SK-MEL-5 (cell line): ENCODE measurements around the gene CC2D1B. TPM values are rescaled to one million over a fixed set of nuclear protein-coding genes. Genes with fewer than 3 reads are reported as not detected.

Experiments
- DNase-seq: peaks from one replicate; pipeline ENCODE4 v3.0.0-alpha.2; 2016; ENCODE audit warnings: low read depth, low spot score
- in situ Hi-C: cut with HindIII; loops from 2 replicates; pipeline ENCODE4 v1.10.0; 2016; ENCODE audit warnings: low sequenced_read_pairs, high pct_unique_total_duplicates, low pct_unique_long_range_greater_than_20kb
- total RNA-seq: library from RNA; depleted of rRNA; stranded (reverse); fragments of >200 nt; shearing (Covaris generic); gene quantifications from 2 replicates; pipeline ENCODE4 v1.2.3, GENCODE V29; 2014

Gene CC2D1B
- total RNA-seq, 1 experiment from 2014 or later = 41.9 TPM

- peak; percentile 38 for DNase-seq
- in situ Hi-C loops = no loop called here
Measured at GRCh38 chr1:52364235-52364839, 1.7 kb downstream of the CC2D1B start.

- in situ Hi-C loops = no loop called here
- DNase-seq = peak; percentile 68
Measured at GRCh38 chr1:52360595-52360968, 5.4 kb downstream of the CC2D1B start.

DNA sequence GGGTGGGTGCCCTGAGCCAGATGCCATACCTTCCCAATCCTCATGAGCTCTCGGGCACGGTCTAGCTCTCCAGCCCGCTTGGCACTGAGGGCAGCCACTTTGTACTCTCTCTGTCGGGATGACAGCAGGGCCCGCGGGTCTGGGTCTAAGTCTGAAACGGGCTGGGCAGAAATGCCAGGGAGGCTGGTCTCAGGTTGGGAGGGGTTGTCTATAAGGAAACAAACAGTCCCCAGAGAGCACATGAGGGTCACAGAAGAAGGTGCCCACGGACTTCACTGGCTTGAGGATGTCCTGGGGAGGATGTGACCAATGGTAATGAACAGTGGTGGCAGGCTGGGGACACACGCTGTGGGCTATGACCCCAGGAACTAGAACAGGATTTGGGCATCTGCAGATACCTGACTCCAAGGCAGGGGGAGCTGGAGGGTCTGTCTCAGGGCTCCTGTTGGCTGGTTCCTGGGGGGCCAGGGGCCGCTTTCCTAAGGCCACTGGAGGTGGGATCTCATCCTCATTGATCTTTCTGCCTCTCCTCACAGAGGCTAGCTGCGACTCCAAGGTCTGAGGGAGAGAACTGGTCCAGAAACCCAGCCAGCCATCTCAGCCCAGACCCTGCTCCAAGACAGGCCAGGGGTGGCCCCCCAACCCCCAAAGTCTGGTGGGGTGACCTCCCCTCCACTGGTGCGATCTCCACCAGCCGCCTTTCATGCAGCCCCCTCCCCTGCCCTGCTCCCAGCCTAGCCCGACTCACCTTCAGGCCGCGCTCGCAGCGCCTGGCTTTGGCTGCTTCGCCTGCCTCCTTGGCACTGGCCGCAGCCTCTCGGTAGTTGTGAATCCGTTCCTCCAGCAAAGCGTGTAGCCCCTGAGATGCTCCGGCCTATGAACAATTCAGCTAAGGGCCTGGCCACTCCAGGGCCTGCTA lies 6.1 kb downstream of the CC2D1B start:
- in situ Hi-C loops = no loop called here
- no peak for DNase-seq

- in situ Hi-C loops = no loop called here
- no peak for DNase-seq
Measured at GRCh38 chr1:52358851-52359497, 7.0 kb downstream of the CC2D1B start.

DNA sequence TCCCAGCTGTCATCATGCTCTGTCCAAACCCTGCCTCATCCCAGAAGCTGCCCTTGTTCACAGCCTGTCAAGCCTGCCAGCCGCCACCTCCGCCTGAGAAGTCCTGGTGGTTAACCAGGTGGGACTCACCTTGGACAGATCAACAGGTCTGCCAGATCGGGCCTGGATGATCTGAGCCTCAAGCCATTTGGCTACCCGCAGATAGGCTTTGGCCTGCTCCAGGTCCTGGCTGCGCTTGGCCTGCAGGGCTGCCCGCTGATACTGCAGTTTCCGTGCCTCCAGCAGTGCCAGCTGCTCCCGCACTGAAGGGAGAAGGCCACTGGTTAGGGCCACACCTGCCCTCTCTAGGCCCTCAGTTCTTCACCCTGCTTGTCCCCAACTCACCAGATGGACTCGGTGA lies 8.6 kb downstream of the CC2D1B start:
- no peak for DNase-seq
- in situ Hi-C loops = no loop called here

DNA sequence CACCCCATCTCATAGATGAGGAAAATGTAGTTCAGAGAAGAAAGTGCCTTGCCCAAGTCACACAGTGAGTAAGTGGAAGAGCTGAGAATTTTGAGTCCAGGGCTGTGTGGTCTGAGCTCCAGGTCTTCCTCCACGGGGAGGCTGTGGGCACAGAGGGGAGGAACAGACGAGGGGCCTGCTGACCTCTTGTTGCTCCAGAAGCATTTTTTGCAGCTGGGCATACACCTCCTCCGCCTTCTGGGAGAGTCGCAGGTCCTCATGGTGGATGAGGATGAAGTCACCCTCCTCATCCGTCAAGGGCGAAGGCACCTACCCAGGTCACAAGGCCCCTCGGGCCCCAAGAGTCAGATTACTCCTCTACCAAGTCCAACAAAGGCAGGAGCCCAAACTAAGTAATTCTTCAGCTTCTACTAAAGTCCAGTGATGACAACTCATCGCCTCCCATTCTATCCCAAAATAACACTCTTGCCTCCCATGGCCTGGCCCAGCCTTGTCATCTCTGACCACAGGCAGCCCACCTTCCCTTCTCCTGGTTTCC lies 9.1 kb downstream of the CC2D1B start:
- DNase-seq = no peak
- in situ Hi-C loops = no loop called here

DNA sequence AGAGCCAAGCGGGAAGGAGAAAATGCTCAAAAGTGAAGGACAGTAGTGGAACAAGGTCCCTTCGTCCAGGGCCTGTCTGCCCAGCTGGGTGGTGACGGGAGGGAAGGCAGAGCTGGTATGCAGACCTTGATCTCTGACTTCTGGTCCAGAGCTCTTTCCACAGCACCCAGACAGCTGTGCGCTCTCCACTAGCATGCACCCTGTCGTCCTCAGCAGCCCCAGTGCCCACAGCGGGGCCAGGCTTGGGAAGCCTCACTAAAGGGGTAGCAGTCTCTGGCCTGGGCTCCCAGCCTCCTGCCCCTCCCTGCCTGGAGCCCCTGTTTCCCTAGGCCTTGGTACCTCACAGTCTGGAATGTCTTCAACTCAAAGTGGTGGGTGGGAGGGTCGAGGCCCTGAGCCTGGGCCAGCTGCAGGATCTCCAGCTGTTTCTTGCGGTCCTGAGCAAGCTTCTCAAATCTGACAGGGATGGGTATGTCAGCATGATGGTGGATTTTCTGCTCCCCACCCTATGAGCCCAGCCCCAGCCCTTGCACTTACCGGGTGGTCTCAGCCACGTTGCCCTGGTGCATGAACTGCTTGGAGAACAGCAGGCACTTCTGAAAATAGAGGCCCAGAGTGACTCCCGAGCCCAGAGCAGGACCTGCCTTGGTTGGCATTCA lies 10.0 kb downstream of the CC2D1B start:
- DNase-seq = no peak
- in situ Hi-C loops = no loop called here

GRCh38 chr1:52355436-52355835 lies 10.6 kb downstream of the CC2D1B start:
- DNase-seq = no peak
- in situ Hi-C loops = no loop called here

DNA sequence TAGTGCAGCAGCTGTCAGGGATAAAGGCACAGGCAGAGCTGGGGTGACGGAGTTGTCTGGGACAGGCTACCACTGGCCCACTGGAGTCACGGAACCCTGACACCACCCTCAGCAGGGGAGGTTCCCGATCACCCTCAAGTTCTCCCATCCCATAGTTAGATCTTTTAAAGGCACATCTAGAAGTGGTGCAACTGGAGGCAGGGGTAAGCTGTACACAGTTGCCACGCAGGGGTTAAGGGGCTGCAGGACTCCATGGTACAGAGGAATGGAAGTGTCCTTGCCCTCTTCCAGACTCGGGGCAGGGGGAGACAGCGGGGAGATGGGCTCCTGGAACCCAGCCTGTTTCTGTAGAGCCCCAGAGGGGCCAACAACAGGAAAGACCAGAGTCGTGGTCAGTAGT lies 13.3 kb downstream of the CC2D1B start:
- in situ Hi-C loops = no loop called here
- no peak for DNase-seq

DNA sequence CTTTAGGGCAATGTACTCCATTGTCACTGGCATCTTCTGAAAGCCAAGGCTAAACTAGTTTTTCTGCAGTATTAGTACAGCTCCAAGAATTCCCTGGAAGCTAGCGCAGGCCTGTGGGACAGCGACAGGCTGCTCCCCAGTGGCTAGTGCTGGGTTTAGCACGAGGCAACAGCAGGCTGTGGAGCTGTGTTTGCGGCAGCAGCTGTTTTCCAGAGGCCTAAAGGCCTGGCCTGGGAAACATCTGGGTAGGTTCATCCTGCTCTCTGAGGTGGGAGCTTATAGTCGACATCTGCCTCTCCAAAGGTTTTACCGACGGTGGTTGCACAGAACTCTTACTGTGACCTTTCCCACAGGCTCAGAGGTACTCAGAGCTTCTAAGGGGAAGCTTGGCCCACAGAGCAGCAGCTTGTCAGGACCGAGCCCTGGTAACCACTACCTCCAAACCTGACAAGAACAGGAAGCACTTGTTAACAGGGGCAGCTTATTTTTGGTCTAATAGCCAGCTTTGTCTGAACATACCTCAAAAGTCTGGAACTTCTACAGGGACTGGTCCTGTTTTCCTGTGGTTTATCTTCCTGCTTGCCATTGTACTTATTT lies 17.2 kb downstream of the CC2D1B start:
- in situ Hi-C loops = no loop called here
- DNase-seq = peak; percentile 55

GRCh38 chr1:52346653-52347052 lies 19.4 kb downstream of the CC2D1B start:
- in situ Hi-C loops = no loop called here
- no peak for DNase-seq

- in situ Hi-C loops = no loop called here
- no peak for DNase-seq
Measured at GRCh38 chr1:52345252-52345651, 20.8 kb downstream of the CC2D1B start.

DNA sequence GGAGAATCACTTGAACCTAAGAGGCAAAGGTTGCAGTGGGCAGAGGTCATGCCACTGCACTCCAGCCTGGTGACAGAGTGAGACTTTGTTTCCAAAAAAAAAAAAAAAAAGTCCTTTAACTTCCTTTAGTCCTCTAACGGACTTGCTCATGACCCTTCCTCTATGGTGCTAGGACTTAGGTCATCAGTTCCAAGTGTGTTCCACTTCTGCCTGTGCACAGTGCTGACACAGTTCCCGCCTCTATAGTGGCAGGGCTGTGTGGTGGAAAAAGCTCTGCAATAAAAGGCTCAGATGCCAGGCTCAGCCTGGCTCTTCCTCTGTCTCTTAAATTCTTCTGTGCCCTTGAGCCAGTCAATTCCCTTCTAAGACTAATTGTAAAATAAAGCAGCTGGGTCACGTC lies 22.0 kb downstream of the CC2D1B start:
- DNase-seq = no peak
- in situ Hi-C loops = no loop called here

DNA sequence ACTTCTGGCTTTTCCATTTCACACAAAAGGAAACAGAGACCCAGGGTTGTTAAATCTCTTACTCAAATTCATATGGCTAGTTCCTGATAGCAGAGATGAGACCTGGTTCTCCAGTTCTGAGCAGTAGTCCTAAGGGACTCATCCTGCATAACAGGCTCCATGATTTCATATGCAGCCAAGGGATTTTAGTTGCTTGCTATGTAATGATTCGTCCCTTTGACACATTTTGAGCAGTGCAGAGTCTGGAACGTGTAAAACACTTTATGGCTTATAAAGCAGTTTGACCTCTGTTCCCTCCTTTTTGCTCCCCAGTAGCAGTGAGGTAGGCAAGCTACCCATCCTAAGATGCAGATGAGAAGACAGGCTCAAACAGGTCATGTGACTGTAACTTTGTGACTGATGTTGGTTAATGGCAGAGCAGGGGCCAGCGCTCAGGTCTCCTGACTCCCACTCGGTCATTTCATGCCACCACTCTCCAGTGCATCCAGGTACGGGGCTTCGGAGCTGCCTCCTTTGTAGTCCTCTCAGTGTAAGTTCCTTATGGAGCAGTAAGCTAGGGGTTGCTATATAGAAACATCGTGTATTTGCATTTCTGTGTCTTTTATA lies 24.2 kb downstream of the CC2D1B start:
- no peak for DNase-seq
- in situ Hi-C loops = no loop called here

DNA sequence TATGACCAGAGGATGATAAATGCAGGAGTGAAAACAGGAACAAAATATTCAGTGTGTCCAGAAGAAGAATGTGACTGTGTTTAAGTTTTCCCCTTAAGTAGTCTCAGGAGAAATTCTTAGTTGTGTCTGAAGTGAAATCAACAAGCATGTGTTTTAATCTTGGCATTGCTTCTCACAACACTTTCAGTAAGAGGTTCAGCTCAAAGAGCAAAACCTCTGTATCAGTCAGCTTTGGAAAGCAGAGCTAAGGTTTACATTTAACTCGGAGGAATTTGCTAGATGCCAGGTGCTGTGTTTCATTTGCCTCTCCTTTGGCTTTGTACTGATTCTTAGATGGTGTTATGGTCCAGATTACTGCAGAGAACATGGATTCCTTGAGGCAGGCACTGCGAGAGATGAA lies 28.6 kb downstream of the CC2D1B start:
- DNase-seq = no peak
- in situ Hi-C loops = no loop called here

- in situ Hi-C loops = no loop called here
Measured at GRCh38 chr1:52334906-52335528, 31.0 kb downstream of the CC2D1B start.

DNA sequence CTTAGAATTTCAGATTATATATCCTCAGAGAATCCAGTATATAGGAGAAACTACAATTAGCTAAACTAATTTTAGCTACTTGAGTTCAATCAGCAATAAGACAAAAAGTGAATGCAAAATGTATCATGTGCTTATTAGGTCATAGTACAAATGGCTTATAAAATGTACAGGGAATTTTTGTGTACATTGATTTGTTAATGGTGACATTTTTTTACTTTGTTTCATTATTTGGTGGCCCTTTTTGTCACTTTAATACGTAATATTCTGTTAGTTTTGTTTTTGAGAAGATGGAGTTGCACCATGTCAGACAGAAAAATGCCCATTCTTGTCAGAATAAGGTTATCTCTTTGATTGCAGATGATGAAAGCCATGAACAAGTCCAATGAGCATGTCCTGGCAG lies 33.6 kb downstream of the CC2D1B start:
- in situ Hi-C loops = no loop called here

More at GRCh38 chr1:52334906-52335528, 31.0 kb downstream of the CC2D1B start:
- no peak for DNase-seq

More for the DNA sequence above, 33.6 kb downstream of the CC2D1B start:
- DNase-seq = no peak
